HCT116 (cell line): ENCODE results near the gene FFAR4. TPM values are rescaled to one million over a fixed set of nuclear protein-coding genes. Genes with fewer than 3 reads are reported as not detected.

ENCODE experiments used
- ATAC-seq: fragments of 200-7000 bp; cut with Tn5 transposase; 2 replicates; pipeline ENCODE4 v1.9.1; 2020; ENCODE audit warnings: mild to moderate bottlenecking, moderate library complexity
- BruUV-seq: library from RNA; stranded (reverse); fragments of 400-500 nt; replicated peaks from 2 replicates; lab custom pipeline; 2021; lab: Mats Ljungman, UMichigan
- CTCF ChIA-PET: fragments of 300-600 bp; sonication (Branson Sonifier 250); formaldehyde crosslinking; loops from one replicate; lab custom pipeline; 2021; ENCODE audit warnings: antibody characterized with exemption; lab: Charles Lee
- POLR2A ChIA-PET: fragments of 300-600, 350-600 bp; sonication (Branson Sonifier 250); formaldehyde crosslinking; loops from one replicate; lab custom pipeline; 2021; ENCODE audit warnings: antibody characterized with exemption; lab: Charles Lee
- RAD21 ChIA-PET, 2 experiments: fragments of 300-600 bp; sonication (Branson Sonifier 250); formaldehyde crosslinking; loops; one replicate each; lab custom pipeline; 2023; ENCODE audit warnings: low total read pairs in 2 of 2; ENCODE audit not compliant: uncharacterized antibody in 2 of 2, unreplicated experiment in 2 of 2, low non-redundant PET in 1 of 2; lab: Charles Lee
- DNase-seq: peaks from one replicate; pipeline ENCODE4 v3.0.0-alpha.2; 2010; ENCODE audit warnings: low read depth, low spot score
- H2AFZ ChIP-seq: fragments of 200-600 bp; shearing (Covaris generic), sonication (generic); 2 replicates; pipeline ENCODE4 v1.6.1; 2017; ENCODE audit warnings: low read depth, mixed run types, mixed read lengths, antibody characterized with exemption, low read length; ENCODE audit not compliant: poor library complexity, severe bottlenecking
- H3K27ac ChIP-seq: 2 replicates; pipeline ENCODE4 v1.5.1; 2012; ENCODE audit warnings: low read depth, low read length
- H3K27me3 ChIP-seq: fragments of 200-600 bp; sonication (generic); 2 replicates; pipeline ENCODE4 v1.6.1; 2016; ENCODE audit warnings: mixed run types, low read length, mixed read lengths; ENCODE audit not compliant: insufficient read depth
- H3K36me3 ChIP-seq, 2 experiments: fragments of 200-500 bp in 1 of 2; fragments of 200-600 bp in 1 of 2; sonication (Bioruptor generic) in 1 of 2; sonication (generic) in 1 of 2; 2 replicates each; pipeline versions ENCODE4 v1.5.1 to v1.6.1; 2014 to 2016; ENCODE audit warnings: low read length in 2 of 2, inconsistent platforms in 1 of 2, mixed read lengths in 1 of 2, mixed run types in 1 of 2; ENCODE audit not compliant: insufficient read depth in 2 of 2, control insufficient read depth in 1 of 2
- H3K4me1 ChIP-seq, 2 experiments: fragments of 200-600 bp in 1 of 2; sonication (generic) in 1 of 2; 2 replicates each; pipeline versions ENCODE4 v1.5.1 to v1.6.1; 2012 to 2017; ENCODE audit warnings: low read length in 2 of 2, inconsistent platforms in 1 of 2, mild to moderate bottlenecking in 1 of 2, mixed read lengths in 1 of 2, mixed run types in 1 of 2, moderate library complexity in 1 of 2; ENCODE audit not compliant: insufficient read depth in 2 of 2, control insufficient read depth in 1 of 2
- H3K4me2 ChIP-seq: fragments of 200-600 bp; sonication (generic); 2 replicates; pipeline ENCODE4 v1.6.1; 2017; ENCODE audit warnings: mixed run types, low read length, mixed read lengths
- H3K4me3 ChIP-seq, 2 experiments: fragments of 200-600 bp in 1 of 2; sonication (generic) in 1 of 2; replicated peaks in 1 of 2; 2 replicates each; pipeline ENCODE4 v1.5.1; 2011 to 2016; ENCODE audit warnings: low read length in 2 of 2, control low read depth in 1 of 2, low read depth in 1 of 2, mild to moderate bottlenecking in 1 of 2, mixed read lengths in 1 of 2, mixed run types in 1 of 2
- H3K79me2 ChIP-seq: fragments of 200-600 bp; sonication (generic); 2 replicates; pipeline ENCODE4 v1.6.1; 2017; ENCODE audit warnings: mild to moderate bottlenecking, mixed run types, low read length, moderate library complexity, mixed read lengths; ENCODE audit not compliant: insufficient read depth
- H3K9ac ChIP-seq: fragments of 200-600 bp; sonication (generic); 2 replicates; pipeline ENCODE4 v1.6.1; 2016; ENCODE audit warnings: low read length, mixed read lengths
- H3K9me2 ChIP-seq: fragments of 200-600 bp; sonication (generic), shearing (Covaris generic); 2 replicates; pipeline ENCODE4 v1.6.1; 2017; ENCODE audit warnings: mixed run types, mild to moderate bottlenecking, moderate library complexity; ENCODE audit not compliant: insufficient read depth
- H3K9me3 ChIP-seq, 2 experiments: fragments of 200-500 bp in 1 of 2; fragments of 200-600 bp in 1 of 2; sonication (Bioruptor generic) in 1 of 2; sonication (generic) in 1 of 2; 2 replicates each; pipeline ENCODE4 v1.6.1; 2014 to 2017; ENCODE audit warnings: low read length in 2 of 2, mixed read lengths in 2 of 2, inconsistent platforms in 1 of 2, low read depth in 1 of 2, mild to moderate bottlenecking in 1 of 2, mixed run types in 1 of 2, moderate library complexity in 1 of 2; ENCODE audit not compliant: control insufficient read depth in 1 of 2, insufficient read depth in 1 of 2
- H4K20me1 ChIP-seq: fragments of 200-600 bp; sonication (generic), shearing (Covaris generic); 2 replicates; pipeline ENCODE4 v1.6.1; 2017; ENCODE audit warnings: mixed run types, mild to moderate bottlenecking, moderate library complexity; ENCODE audit not compliant: insufficient read depth
- CEBPB ChIP-seq: IDR thresholded peaks from 2 replicates; pipeline ENCODE4 v1.6.1; 2012; ENCODE audit warnings: low read depth
- CTCF ChIP-seq, 3 experiments: fragments of 200-600 bp in 1 of 3; sonication (generic) in 1 of 3; IDR thresholded peaks in 2 of 3; conservative IDR thresholded peaks in 1 of 3; 2 replicates each; pipeline ENCODE4 v1.5.1; 2012 to 2017; ENCODE audit warnings: low read depth in 2 of 3, low read length in 2 of 3, antibody characterized with exemption in 1 of 3, borderline replicate concordance in 1 of 3, control low read depth in 1 of 3, mild to moderate bottlenecking in 1 of 3, mixed read lengths in 1 of 3, mixed run types in 1 of 3, moderate library complexity in 1 of 3; ENCODE audit not compliant: insufficient read depth in 1 of 3
- EGR1 ChIP-seq: IDR thresholded peaks from 2 replicates; pipeline ENCODE4 v1.6.1; 2012; ENCODE audit warnings: low read depth
- EZH2 ChIP-seq: fragments of 200-600 bp; sonication (generic); IDR thresholded peaks from 2 replicates; pipeline ENCODE4 v1.6.1; 2017; ENCODE audit warnings: antibody characterized with exemption, mixed run types
- FOSL1 ChIP-seq: IDR thresholded peaks from 2 replicates; pipeline ENCODE4 v1.6.1; 2012; ENCODE audit warnings: low read depth
- JUND ChIP-seq: IDR thresholded peaks from 2 replicates; pipeline ENCODE4 v1.6.1; 2012
- POLR2A ChIP-seq: IDR thresholded peaks from 2 replicates; pipeline ENCODE4 v1.7.0; 2011; ENCODE audit warnings: borderline replicate concordance; ENCODE audit not compliant: insufficient read depth, insufficient read length; ENCODE audit errors: extremely low read depth
- POLR2AphosphoS5 ChIP-seq: IDR thresholded peaks from 2 replicates; pipeline ENCODE4 v1.6.1; 2011; ENCODE audit warnings: mild to moderate bottlenecking, low read depth, low read length, moderate library complexity
- RAD21 ChIP-seq: IDR thresholded peaks from 2 replicates; pipeline ENCODE4 v1.6.1; 2012; ENCODE audit warnings: low read depth, mild to moderate bottlenecking
- REST ChIP-seq: IDR thresholded peaks from 2 replicates; pipeline ENCODE4 v1.6.1; 2012; ENCODE audit warnings: low read depth
- SIN3A ChIP-seq: IDR thresholded peaks from 2 replicates; pipeline ENCODE4 v1.6.1; 2012; ENCODE audit warnings: low read depth
- SP1 ChIP-seq: IDR thresholded peaks from 2 replicates; pipeline ENCODE4 v1.6.1; 2012; ENCODE audit warnings: low read depth
- SRF ChIP-seq: IDR thresholded peaks from 2 replicates; pipeline ENCODE4 v1.6.1; 2012; ENCODE audit warnings: low read depth
- YY1 ChIP-seq: IDR thresholded peaks from 2 replicates; pipeline ENCODE4 v1.6.1; 2011; ENCODE audit warnings: low read length, low read depth, moderate library complexity, mild to moderate bottlenecking; ENCODE audit not compliant: insufficient replicate concordance; ENCODE audit errors: extremely low read depth
- ZBTB33 ChIP-seq: IDR thresholded peaks from 2 replicates; pipeline ENCODE4 v1.6.1; 2011; ENCODE audit warnings: mild to moderate bottlenecking, low read length, moderate library complexity; ENCODE audit not compliant: insufficient replicate concordance; ENCODE audit errors: extremely low read depth
- ZFX ChIP-seq: fragments of 450-650 bp; IDR thresholded peaks from 2 replicates; pipeline ENCODE4 v1.6.1; 2017
- intact Hi-C: fragments of 100-400 bp; cut with micrococcal nuclease; formaldehyde crosslinking; loops from 2 replicates; pipeline ENCODE4 v1.10.0; 2022
- total RNA-seq: library from RNA; stranded (reverse); gene quantifications from one replicate; pipeline ENCODE4 v1.2.1, GENCODE V29; 2021; ENCODE audit not compliant: unreplicated experiment

Gene FFAR4
- total RNA-seq, 1 experiment from 2014 or later: not detected

DNA sequence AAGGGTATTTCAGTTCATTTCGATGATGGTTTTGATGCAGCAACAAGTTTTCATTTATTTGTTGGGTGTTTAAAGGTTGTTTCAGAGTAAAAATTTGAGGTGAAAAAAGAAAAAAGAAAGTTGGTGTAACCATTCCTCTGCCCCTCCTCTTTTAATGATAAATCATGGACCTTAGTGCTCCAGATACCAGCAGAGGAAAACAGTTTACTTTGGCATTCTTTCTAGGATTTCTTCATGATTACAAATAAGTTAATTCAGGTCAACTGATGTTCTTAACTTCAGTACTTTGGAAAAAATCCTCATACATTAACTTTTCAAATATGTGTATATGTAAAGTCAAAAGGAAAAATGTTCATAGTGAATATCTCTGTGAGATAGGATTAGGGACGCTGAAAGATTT, 36.6 kb downstream of the FFAR4 start (continued):
- no peak for TF ChIP-seq CTCF (IDR thresholded peaks at IDR 0.05 in 2 of 3, conservative IDR thresholded peaks at IDR 0.05 in 1 of 3; ENCODE audit: borderline replicate concordance in 1 of 3, insufficient read depth in 1 of 3, low read depth in 2 of 3, low read length in 2 of 3)
- TF ChIP-seq FOSL1: no peak
- no peak for TF ChIP-seq SP1
- TF ChIP-seq POLR2A: no peak
- TF ChIP-seq RAD21: no peak
- TF ChIP-seq SRF: no peak
- TF ChIP-seq YY1: no peak
- no peak for TF ChIP-seq CEBPB
- no peak for TF ChIP-seq POLR2AphosphoS5
- no peak for TF ChIP-seq ZBTB33
- no peak for TF ChIP-seq EZH2
- TF ChIP-seq, all 23 proteins: peak for 0

GRCh38 chr10:93604146-93604545, 37.7 kb downstream of the FFAR4 start:
- no peak for ATAC-seq
- no peaks in the 10 kb centered on the region for H3K36me3 ChIP-seq
- CTCF ChIA-PET: no interaction called here
- TF ChIP-seq CEBPB (no peak), EGR1 (no peak), ZFX (no peak), REST (no peak), CTCF (IDR thresholded peaks at IDR 0.05 in 2 of 3, conservative IDR thresholded peaks at IDR 0.05 in 1 of 3; ENCODE audit: borderline replicate concordance in 1 of 3, insufficient read depth in 1 of 3, low read depth in 2 of 3, low read length in 2 of 3) (no peak), SRF (no peak), SP1 (no peak), FOSL1 (no peak), SIN3A (no peak), JUND (no peak)

More at GRCh38 chr10:93604146-93604545, 37.7 kb downstream of the FFAR4 start:
- Histone ChIP-seq H3K27me3 (no peaks in the 10 kb centered on the region), H3K79me2 (no peaks in the 10 kb centered on the region), H3K4me2 (no peak overlapping the region), H3K9ac (no peak overlapping the region), H3K27ac (no peak overlapping the region), H3K4me3 (no peak overlapping the region), H3K9me2 (no peaks in the 10 kb centered on the region), H4K20me1 (no peaks in the 10 kb centered on the region), H3K9me3 (no peaks in the 10 kb centered on the region), H3K4me1 (no peaks in the 10 kb centered on the region), H2AFZ (no peak overlapping the region)
- intact Hi-C loops: no loop called here
- POLR2A ChIA-PET: no interaction called here
- no peak for DNase-seq
- BruUV-seq: no TSS peak
- RAD21 ChIA-PET: no interaction called here
